WTC11 (cell line): ENCODE measurements around the gene KLHL30. TPM values are rescaled to one million over a fixed set of nuclear protein-coding genes. Genes with fewer than 3 reads are reported as not detected.
"Not testable (repeated sequence)": the region's sequence is repeated elsewhere in the genome, so short reads cannot be mapped to it uniquely, and the experiment has no call there.

Experiments used
- ATAC-seq: fragments of 200-7000 bp; cut with Tn5 transposase; 2 replicates; pipeline ENCODE4 v1.10.0; 2021; ENCODE audit warnings: mild to moderate bottlenecking, moderate library complexity
- CTCF ChIA-PET: fragments of 300-600 bp; sonication (Branson Sonifier 250); formaldehyde crosslinking; loops from one replicate; lab custom pipeline; 2021; ENCODE audit warnings: antibody characterized with exemption; lab: Charles Lee
- POLR2A ChIA-PET: fragments of 350-600 bp; sonication (Branson Sonifier 250); formaldehyde crosslinking; loops from one replicate; lab custom pipeline; 2021; ENCODE audit warnings: antibody characterized with exemption; lab: Charles Lee
- DNase-seq: peaks from one replicate; pipeline ENCODE4 v3.0.0; 2021; ENCODE audit warnings: low spot score
- H3K27ac Mint-ChIP-seq: 2 replicates; pipeline ENCODE4 v1.8.0; 2021; ENCODE audit warnings: mixed read lengths
- H3K27me3 Mint-ChIP-seq: 2 replicates; pipeline ENCODE4 v1.8.0; 2021; ENCODE audit warnings: low read depth, mild to moderate bottlenecking, moderate library complexity, mixed read lengths
- H3K36me3 Mint-ChIP-seq: 2 replicates; pipeline ENCODE4 v1.8.0; 2021; ENCODE audit warnings: mixed read lengths
- H3K4me1 Mint-ChIP-seq: 2 replicates; pipeline ENCODE4 v1.8.0; 2022; ENCODE audit warnings: mixed read lengths
- H3K4me3 Mint-ChIP-seq: 2 replicates; pipeline ENCODE4 v1.8.0; 2021; ENCODE audit warnings: mild to moderate bottlenecking, moderate library complexity, mixed read lengths
- H3K9me3 Mint-ChIP-seq: 2 replicates; pipeline ENCODE4 v1.8.0; 2021; ENCODE audit warnings: mixed read lengths
- ATF1 ChIP-seq: sonication (generic); formaldehyde crosslinking; IDR thresholded peaks from 2 replicates; pipeline ENCODE4 v1.8.1; 2023; ENCODE audit warnings: mild to moderate bottlenecking, moderate library complexity, missing genetic modification reagents
- CREB1 ChIP-seq: sonication (generic); formaldehyde crosslinking; IDR thresholded peaks from 2 replicates; pipeline ENCODE4 v1.8.0; 2023; ENCODE audit warnings: mild to moderate bottlenecking, missing genetic modification reagents
- ELF4 ChIP-seq: sonication (generic); formaldehyde crosslinking; IDR thresholded peaks from 2 replicates; pipeline ENCODE4 v1.8.1; 2022; ENCODE audit warnings: low read depth, mild to moderate bottlenecking, moderate library complexity, missing genetic modification reagents
- ESRRA ChIP-seq: sonication (generic); formaldehyde crosslinking; IDR thresholded peaks from 2 replicates; pipeline ENCODE4 v1.8.1; 2022; ENCODE audit warnings: mild to moderate bottlenecking, missing genetic modification reagents, borderline replicate concordance
- IRF2 ChIP-seq: sonication (generic); formaldehyde crosslinking; IDR thresholded peaks from 2 replicates; pipeline ENCODE4 v1.8.0; 2022; ENCODE audit warnings: low read depth, missing genetic modification reagents, borderline replicate concordance
- NFYB ChIP-seq: sonication (generic); formaldehyde crosslinking; conservative IDR thresholded peaks from 2 replicates; pipeline ENCODE4 v1.8.0; 2022; ENCODE audit warnings: low read depth, missing genetic modification reagents
- NR2C2 ChIP-seq: sonication (generic); formaldehyde crosslinking; IDR thresholded peaks from 2 replicates; pipeline ENCODE4 v1.8.0; 2022; ENCODE audit warnings: mild to moderate bottlenecking, missing genetic modification reagents
- OVOL2 ChIP-seq: fragments of 250-450 bp; sonication (Bioruptor Pico); IDR thresholded peaks from 2 replicates; pipeline ENCODE4 v1.9.0; 2021; ENCODE audit warnings: mild to moderate bottlenecking, borderline replicate concordance
- RORB ChIP-seq: fragments of 250-450 bp; sonication (Bioruptor Pico); IDR thresholded peaks from 2 replicates; pipeline ENCODE4 v1.9.0; 2021; ENCODE audit warnings: mild to moderate bottlenecking
- TCF7 ChIP-seq: sonication (generic); formaldehyde crosslinking; IDR thresholded peaks from 2 replicates; pipeline ENCODE4 v1.8.0; 2022; ENCODE audit warnings: mild to moderate bottlenecking, low read depth, missing genetic modification reagents, moderate library complexity
- TEAD4 ChIP-seq: sonication (generic); formaldehyde crosslinking; IDR thresholded peaks from 2 replicates; pipeline ENCODE4 v1.8.0; 2022; ENCODE audit warnings: mild to moderate bottlenecking, missing genetic modification reagents
- ZNF138 ChIP-seq: sonication (generic); formaldehyde crosslinking; conservative IDR thresholded peaks from 2 replicates; pipeline ENCODE4 v1.8.1; 2022; ENCODE audit warnings: mild to moderate bottlenecking, moderate library complexity, missing genetic modification reagents
- ZNF317 ChIP-seq: sonication (generic); formaldehyde crosslinking; IDR thresholded peaks from 2 replicates; pipeline ENCODE4 v1.8.1; 2023; ENCODE audit warnings: low read depth, mild to moderate bottlenecking, moderate library complexity, missing genetic modification reagents, borderline replicate concordance
- ZNF416 ChIP-seq: fragments of 250-450 bp; sonication (Bioruptor Pico); IDR thresholded peaks from 2 replicates; pipeline ENCODE4 v1.9.0; 2021; ENCODE audit warnings: mild to moderate bottlenecking, inconsistent platforms
- ZNF512 ChIP-seq: sonication (generic); formaldehyde crosslinking; IDR thresholded peaks from 2 replicates; pipeline ENCODE4 v1.8.1; 2022; ENCODE audit warnings: missing genetic modification reagents, borderline replicate concordance
- total RNA-seq: library from RNA; stranded (reverse); gene quantifications from 3 replicates; pipeline ENCODE4 v1.2.3, GENCODE V29; 2021
- TF ChIP-seq, protein P1 (sequence below): sonication (generic); formaldehyde crosslinking; IDR thresholded peaks from 2 replicates; pipeline ENCODE4 v1.8.0; 2022; ENCODE audit warnings: mild to moderate bottlenecking, missing genetic modification reagents
- TF ChIP-seq, protein P2 (sequence below): fragments of 250-450 bp; sonication (Bioruptor Pico); IDR thresholded peaks from 2 replicates; pipeline ENCODE4 v2.1.2; 2022; ENCODE audit warnings: mild to moderate bottlenecking, moderate library complexity
- TF ChIP-seq, protein P3 (sequence below): sonication (generic); formaldehyde crosslinking; IDR thresholded peaks from 2 replicates; pipeline ENCODE4 v1.8.0; 2022; ENCODE audit warnings: mild to moderate bottlenecking, missing genetic modification reagents
- TF ChIP-seq, protein P4 (sequence below): sonication (generic); formaldehyde crosslinking; IDR thresholded peaks from 2 replicates; pipeline ENCODE4 v1.8.1; 2022; ENCODE audit warnings: mild to moderate bottlenecking, moderate library complexity, missing genetic modification reagents

Gene KLHL30
- total RNA-seq, 1 experiment from 2014 or later, result not detected

DNA sequence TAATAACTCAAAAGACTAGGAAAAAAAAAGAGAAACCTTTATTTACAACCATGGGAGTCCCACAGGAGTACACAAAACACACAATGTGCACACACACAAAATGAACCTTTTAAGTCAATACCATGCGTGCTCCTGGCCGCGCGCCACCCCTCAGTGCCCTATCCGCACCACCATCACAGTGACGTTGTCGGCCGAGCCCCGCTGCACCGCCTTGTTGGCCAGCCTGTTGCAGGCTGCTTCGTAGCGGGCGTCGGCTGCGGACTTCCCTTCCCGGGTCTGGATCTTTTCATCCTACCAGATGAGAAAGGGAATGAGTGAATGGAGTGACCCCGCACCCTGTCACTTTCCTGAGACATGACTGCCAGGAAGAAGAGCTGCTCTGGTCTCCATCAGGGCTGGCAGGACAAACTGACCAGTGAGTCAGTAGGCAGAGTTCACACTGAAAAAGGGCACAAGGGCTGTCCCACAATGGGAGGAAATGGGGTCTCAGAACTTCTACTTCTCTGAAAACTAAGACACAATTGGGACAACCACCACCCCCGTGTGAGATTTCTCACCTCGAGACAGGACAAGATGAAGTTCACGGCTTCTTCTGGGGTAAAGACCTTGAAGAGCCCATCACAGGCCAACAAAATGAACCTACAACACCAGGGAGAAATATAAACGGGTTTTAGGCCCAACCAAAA, 32.1 kb downstream of the KLHL30 start:
- Mint-ChIP-seq H3K36me3 (peaks cover 39% of the 10 kb centered on the region), H3K4me3 (no peak overlapping the region)
- TF ChIP-seq ATF1 (CRISPR knock-in tag), result no peak
- TF ChIP-seq ZNF416 (CRISPR knock-in tag), result no peak
- TF ChIP-seq NFYB (CRISPR knock-in tag), result no peak
- TF ChIP-seq TCF7 (CRISPR knock-in tag), result no peak
- TF ChIP-seq, protein P1, sequence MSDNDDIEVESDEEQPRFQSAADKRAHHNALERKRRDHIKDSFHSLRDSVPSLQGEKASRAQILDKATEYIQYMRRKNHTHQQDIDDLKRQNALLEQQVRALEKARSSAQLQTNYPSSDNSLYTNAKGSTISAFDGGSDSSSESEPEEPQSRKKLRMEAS (CRISPR knock-in tag), result no peak
- TF ChIP-seq, protein P2, sequence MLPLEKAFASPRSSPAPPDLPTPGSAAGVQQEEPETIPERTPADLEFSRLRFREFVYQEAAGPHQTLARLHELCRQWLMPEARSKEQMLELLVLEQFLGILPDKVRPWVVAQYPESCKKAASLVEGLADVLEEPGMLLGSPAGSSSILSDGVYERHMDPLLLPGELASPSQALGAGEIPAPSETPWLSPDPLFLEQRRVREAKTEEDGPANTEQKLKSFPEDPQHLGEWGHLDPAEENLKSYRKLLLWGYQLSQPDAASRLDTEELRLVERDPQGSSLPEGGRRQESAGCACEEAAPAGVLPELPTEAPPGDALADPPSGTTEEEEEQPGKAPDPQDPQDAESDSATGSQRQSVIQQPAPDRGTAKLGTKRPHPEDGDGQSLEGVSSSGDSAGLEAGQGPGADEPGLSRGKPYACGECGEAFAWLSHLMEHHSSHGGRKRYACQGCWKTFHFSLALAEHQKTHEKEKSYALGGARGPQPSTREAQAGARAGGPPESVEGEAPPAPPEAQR (CRISPR knock-in tag), result no peak
- no peak for TF ChIP-seq OVOL2 (CRISPR knock-in tag)
- no peak for TF ChIP-seq RORB
- TF ChIP-seq IRF2 (CRISPR knock-in tag), result no peak
- TF ChIP-seq, protein P3, sequence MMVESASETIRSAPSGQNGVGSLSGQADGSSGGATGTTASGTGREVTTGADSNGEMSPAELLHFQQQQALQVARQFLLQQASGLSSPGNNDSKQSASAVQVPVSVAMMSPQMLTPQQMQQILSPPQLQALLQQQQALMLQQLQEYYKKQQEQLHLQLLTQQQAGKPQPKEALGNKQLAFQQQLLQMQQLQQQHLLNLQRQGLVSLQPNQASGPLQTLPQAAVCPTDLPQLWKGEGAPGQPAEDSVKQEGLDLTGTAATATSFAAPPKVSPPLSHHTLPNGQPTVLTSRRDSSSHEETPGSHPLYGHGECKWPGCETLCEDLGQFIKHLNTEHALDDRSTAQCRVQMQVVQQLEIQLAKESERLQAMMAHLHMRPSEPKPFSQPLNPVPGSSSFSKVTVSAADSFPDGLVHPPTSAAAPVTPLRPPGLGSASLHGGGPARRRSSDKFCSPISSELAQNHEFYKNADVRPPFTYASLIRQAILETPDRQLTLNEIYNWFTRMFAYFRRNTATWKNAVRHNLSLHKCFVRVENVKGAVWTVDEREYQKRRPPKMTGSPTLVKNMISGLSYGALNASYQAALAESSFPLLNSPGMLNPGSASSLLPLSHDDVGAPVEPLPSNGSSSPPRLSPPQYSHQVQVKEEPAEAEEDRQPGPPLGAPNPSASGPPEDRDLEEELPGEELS (CRISPR knock-in tag), result no peak
- no peak for TF ChIP-seq ZNF512
- no peak for TF ChIP-seq ZNF317 (CRISPR knock-in tag)
- no peak for TF ChIP-seq NR2C2 (CRISPR knock-in tag)
- no peak for TF ChIP-seq ZNF138 (CRISPR knock-in tag)
- no peak for TF ChIP-seq ELF4 (CRISPR knock-in tag)
- TF ChIP-seq ESRRA (CRISPR knock-in tag), result no peak
- no peak for TF ChIP-seq TEAD4 (CRISPR knock-in tag)
- no peak for TF ChIP-seq CREB1 (CRISPR knock-in tag)
- TF ChIP-seq, protein P4, sequence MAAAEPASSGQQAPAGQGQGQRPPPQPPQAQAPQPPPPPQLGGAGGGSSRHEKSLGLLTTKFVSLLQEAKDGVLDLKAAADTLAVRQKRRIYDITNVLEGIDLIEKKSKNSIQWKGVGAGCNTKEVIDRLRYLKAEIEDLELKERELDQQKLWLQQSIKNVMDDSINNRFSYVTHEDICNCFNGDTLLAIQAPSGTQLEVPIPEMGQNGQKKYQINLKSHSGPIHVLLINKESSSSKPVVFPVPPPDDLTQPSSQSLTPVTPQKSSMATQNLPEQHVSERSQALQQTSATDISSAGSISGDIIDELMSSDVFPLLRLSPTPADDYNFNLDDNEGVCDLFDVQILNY, result no peak
- TF ChIP-seq, all 79 proteins: peak for 0
- Mint-ChIP-seq H3K4me1 (no peaks in the 10 kb centered on the region), H3K27ac (no peak overlapping the region), H3K27me3 (peaks cover 4% of the 10 kb centered on the region), H3K9me3 (no peaks in the 10 kb centered on the region)
- POLR2A ChIA-PET, result no interaction called here
- DNase-seq (no peak), ATAC-seq (no peak)
- CTCF ChIA-PET, result interaction anchor here (0.6 kb wide), 1 partner anchor 11 kb away, joined by 3 read pairs; no protein-coding TSS in a partner anchor

- H3K4me3 Mint-ChIP-seq, H3K4me1 Mint-ChIP-seq, POLR2A ChIA-PET, CTCF ChIA-PET, H3K27ac Mint-ChIP-seq, DNase-seq, H3K9me3 Mint-ChIP-seq, ATAC-seq, H3K27me3 Mint-ChIP-seq: not testable (repeated sequence)
- peaks cover 39% of the 10 kb centered on the region for H3K36me3 Mint-ChIP-seq
Measured at GRCh38 chr2:238171072-238171431, 32.6 kb downstream of the KLHL30 start.
